ENCODE results near the gene GTPBP1.

GTPBP1 gene

GRCh38 chr22:38705235-38706100 is at the start of gene GTPBP1:
Gene GTPBP1, plus strand, starts transcription at chr22:38705944. Its CDS starts 12 bp downstream, at chr22:38705956.
- peak; percentile 98 for DNase-seq (ENCODE audit: low spot score)
- TF ChIP-seq CTCF (IDR thresholded peaks at IDR 0.05; ENCODE audit: extremely low read depth, missing control alignments) = no peak

GRCh38 chr22:38656256-38657044 is 49.3 kb upstream of the GTPBP1 start, which contains the start of the genes CBY1 and FAM227A:
Gene CBY1, plus strand, starts transcription at chr22:38656638. Its CDS starts 11,417 bp downstream, at chr22:38668055.
Gene FAM227A, minus strand, starts transcription at chr22:38656392. Its CDS starts 6,224 bp downstream, at chr22:38650168.
- TF ChIP-seq CTCF (IDR thresholded peaks at IDR 0.05; ENCODE audit: extremely low read depth, missing control alignments) = no peak
- DNase-seq (ENCODE audit: low spot score) = peak; percentile 95

- DNase-seq (ENCODE audit: low spot score) = peak; percentile 61
Measured at GRCh38 chr22:38657045-38657909, 48.5 kb upstream of the GTPBP1 start.

GRCh38 chr22:38674888-38675287 is 30.9 kb upstream of the GTPBP1 start:
- DNase-seq (ENCODE audit: low spot score) = no peak
- TF ChIP-seq CTCF (IDR thresholded peaks at IDR 0.05; ENCODE audit: extremely low read depth, missing control alignments) = no peak

More at GRCh38 chr22:38657045-38657909, 48.5 kb upstream of the GTPBP1 start:
- no peak for TF ChIP-seq CTCF (IDR thresholded peaks at IDR 0.05; ENCODE audit: extremely low read depth, missing control alignments)

- no peak for DNase-seq (ENCODE audit: low spot score)
Measured at GRCh38 chr22:38675833-38676232, 29.9 kb upstream of the GTPBP1 start.

More at GRCh38 chr22:38675833-38676232, 29.9 kb upstream of the GTPBP1 start:
- TF ChIP-seq CTCF (IDR thresholded peaks at IDR 0.05; ENCODE audit: extremely low read depth, missing control alignments) = no peak
